Measurements from ENCODE around the gene SPATA24. TPM values are rescaled to one million over a fixed set of nuclear protein-coding genes. Genes with fewer than 3 reads are reported as not detected.

SPATA24 gene
- total RNA-seq, 1 experiment from 2014 or later, result 13.0 TPM

GRCh38 chr5:139369181-139369580 is 34.7 kb downstream of the SPATA24 start:
- no peak overlapping the region for H3K4me3 Mint-ChIP-seq
- no peak overlapping the region for H3K9ac ChIP-seq (ENCODE audit: extremely low read depth, insufficient read length, low read length)
- no peak for TF ChIP-seq CTCF (conservative IDR thresholded peaks at IDR 0.05)

More at GRCh38 chr5:139369181-139369580, 34.7 kb downstream of the SPATA24 start:
- Mint-ChIP-seq H3K9me3 (no peaks in the 10 kb centered on the region), H3K27ac (no peak overlapping the region), H3K36me3 (ENCODE audit: insufficient read depth in 1 of 3, low read depth in 3 of 3) (peaks cover 28 to 74% (median 51%) of the 10 kb centered on the region in 3 experiments; a peak in 6 of 7 replicates), H3K27me3 (ENCODE audit: low read depth) (no peaks in the 10 kb centered on the region), H3K4me1 (no peaks in the 10 kb centered on the region)
- H3K23me2 ChIP-seq (ENCODE audit: insufficient read length, low read depth, low read length, poor library complexity, severe bottlenecking), result no peaks in the 10 kb centered on the region
- H3K79me2 ChIP-seq (ENCODE audit: insufficient read depth, low read length), result no peaks in the 10 kb centered on the region
- no peak overlapping the region for H4K5ac ChIP-seq (ENCODE audit: insufficient read length, low read depth, low read length)
- H3K9me3 ChIP-seq (ENCODE audit: control insufficient read depth, low read depth, low read length), result no peaks in the 10 kb centered on the region
- no peak overlapping the region for H3K18ac ChIP-seq (ENCODE audit: insufficient read length, low read depth, low read length)
- H4K8ac ChIP-seq (replicated peaks; ENCODE audit: insufficient read length, low read depth, low read length), result no peak overlapping the region
- no peaks in the 10 kb centered on the region for H3K79me1 ChIP-seq (ENCODE audit: insufficient read depth, low read depth, low read length, poor library complexity, severe bottlenecking)
- no peak overlapping the region for H2BK12ac ChIP-seq (ENCODE audit: insufficient read length, low read depth, low read length)
- H2BK15ac ChIP-seq (ENCODE audit: low read depth, low read length), result no peak overlapping the region
- no peak overlapping the region for H3K56ac ChIP-seq (ENCODE audit: insufficient read length, low read depth, low read length)
- H3K14ac ChIP-seq (ENCODE audit: insufficient read depth, low read length), result no peak overlapping the region
- no peak overlapping the region for H3T11ph ChIP-seq (ENCODE audit: low read length)
- no peaks in the 10 kb centered on the region for H4K20me1 ChIP-seq (ENCODE audit: control insufficient read depth, insufficient read depth, insufficient read length)
- H3K4me1 ChIP-seq (ENCODE audit: insufficient read depth, low read length), result no peaks in the 10 kb centered on the region
- no peaks in the 10 kb centered on the region for H3K27me3 ChIP-seq (ENCODE audit: insufficient read depth, low read length)
- H2AFZ ChIP-seq (ENCODE audit: low read length), result no peak overlapping the region
- no peak overlapping the region for H2BK20ac ChIP-seq (ENCODE audit: low read depth, low read length, poor library complexity, severe bottlenecking)
- no peak overlapping the region for H3K27ac ChIP-seq (ENCODE audit: insufficient read length, low read depth, low read length)
- H3K4ac ChIP-seq (ENCODE audit: low read depth, low read length), result no peak overlapping the region
- no peak overlapping the region for H2BK120ac ChIP-seq (ENCODE audit: low read depth, low read length, poor library complexity, severe bottlenecking)
- DNase-seq, result no peak
- no peak overlapping the region for H2BK5ac ChIP-seq (ENCODE audit: insufficient read length, low read length)
- no peak overlapping the region for H3K23ac ChIP-seq (ENCODE audit: insufficient read length, low read depth, low read length)
- no peak overlapping the region for H2AK5ac ChIP-seq (ENCODE audit: insufficient read length, low read length)
- no peak overlapping the region for H4K91ac ChIP-seq (ENCODE audit: insufficient read length, low read depth, low read length)
- no peak overlapping the region for H3K4me2 ChIP-seq (ENCODE audit: insufficient read depth, insufficient read length, low read length)
- no CpG with 5 or more reads among the region's 1 CpG for WGBS (ENCODE audit: extremely low coverage, insufficient read length, low lambda C conversion rate)
